ENCODE measurements around the gene CIRBP. TPM values are rescaled to one million over a fixed set of nuclear protein-coding genes. Genes with fewer than 3 reads are reported as not detected.

Gene CIRBP
- total RNA-seq, 1 experiment from 2014 or later, result 66.6 TPM

DNA sequence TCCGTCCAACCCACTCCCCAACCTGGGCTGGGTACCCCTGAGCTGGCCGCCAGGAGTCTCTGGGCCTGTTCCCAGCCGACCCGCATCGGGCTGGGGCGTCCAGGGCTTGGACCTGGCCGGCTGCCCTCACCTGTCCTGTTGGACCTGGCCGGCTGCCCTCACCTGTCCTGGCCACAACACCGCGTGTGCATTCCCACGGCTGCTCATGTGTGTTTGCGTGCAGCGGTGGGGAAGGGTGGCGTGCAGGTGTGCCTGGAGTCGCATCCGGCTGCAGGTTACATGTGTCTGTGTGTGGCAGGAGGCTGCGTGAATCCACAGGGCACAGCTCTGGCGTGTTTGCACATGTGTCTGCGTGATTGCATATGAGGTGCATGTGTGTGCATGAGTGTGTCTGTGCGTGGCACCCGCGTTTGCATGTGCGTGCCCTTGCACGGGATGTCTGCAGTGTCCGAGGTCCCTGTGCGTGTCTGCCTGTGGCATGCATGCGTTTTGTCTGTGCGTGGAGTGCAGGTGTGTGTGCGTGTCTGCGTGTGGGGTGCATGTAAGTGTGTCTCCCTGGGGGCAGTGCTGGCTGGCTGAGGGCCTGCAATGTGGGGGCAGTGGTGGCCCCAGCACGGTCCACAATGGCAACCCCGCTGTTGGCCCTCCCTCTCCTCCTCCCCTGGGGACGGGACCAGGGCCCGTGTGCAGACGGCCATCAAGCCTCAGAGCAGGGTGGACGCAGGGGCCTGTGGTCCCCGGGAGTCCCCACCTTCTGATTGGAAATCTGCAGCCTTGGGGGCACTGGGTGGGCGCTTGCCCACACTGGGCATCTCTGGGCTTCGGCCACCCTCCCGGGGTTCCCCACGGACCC lies 19.9 kb downstream of the CIRBP start:
- intact Hi-C loops (cut with micrococcal nuclease; ENCODE audit: unreplicated experiment), result no loop called here
- BruUV-seq (replicated peaks), result no TSS peak
- ChIA-PET CTCF (no interaction called here), POLR2A (no interaction called here)
- peaks cover 16% of the 10 kb centered on the region for H3K4me1 ChIP-seq (ENCODE audit: control insufficient read depth, insufficient read depth, low read length)
- no peak overlapping the region for H3K27ac ChIP-seq (ENCODE audit: low read length)
- DNase-seq (ENCODE audit: low read depth, low spot score) (no peak), ATAC-seq (no peak)
- H3K27me3 ChIP-seq (ENCODE audit: control insufficient read depth, insufficient read depth, low read length), result no peaks in the 10 kb centered on the region
- H3K36me3 ChIP-seq (ENCODE audit: control insufficient read depth, insufficient read depth, low read length), result no peaks in the 10 kb centered on the region
- no peaks in the 10 kb centered on the region for H3K9me3 ChIP-seq (ENCODE audit: control insufficient read depth, insufficient read depth, low read depth, low read length)
- no peak for TF ChIP-seq TCF7L2 (IDR thresholded peaks at IDR 0.05; ENCODE audit: low read depth, low read length)
- TF ChIP-seq CTCF (IDR thresholded peaks at IDR 0.05), result no peak
- no peak for TF ChIP-seq SIN3A (IDR thresholded peaks at IDR 0.05; ENCODE audit: borderline replicate concordance, insufficient read depth, low read depth, low read length)
- TF ChIP-seq, protein P1, sequence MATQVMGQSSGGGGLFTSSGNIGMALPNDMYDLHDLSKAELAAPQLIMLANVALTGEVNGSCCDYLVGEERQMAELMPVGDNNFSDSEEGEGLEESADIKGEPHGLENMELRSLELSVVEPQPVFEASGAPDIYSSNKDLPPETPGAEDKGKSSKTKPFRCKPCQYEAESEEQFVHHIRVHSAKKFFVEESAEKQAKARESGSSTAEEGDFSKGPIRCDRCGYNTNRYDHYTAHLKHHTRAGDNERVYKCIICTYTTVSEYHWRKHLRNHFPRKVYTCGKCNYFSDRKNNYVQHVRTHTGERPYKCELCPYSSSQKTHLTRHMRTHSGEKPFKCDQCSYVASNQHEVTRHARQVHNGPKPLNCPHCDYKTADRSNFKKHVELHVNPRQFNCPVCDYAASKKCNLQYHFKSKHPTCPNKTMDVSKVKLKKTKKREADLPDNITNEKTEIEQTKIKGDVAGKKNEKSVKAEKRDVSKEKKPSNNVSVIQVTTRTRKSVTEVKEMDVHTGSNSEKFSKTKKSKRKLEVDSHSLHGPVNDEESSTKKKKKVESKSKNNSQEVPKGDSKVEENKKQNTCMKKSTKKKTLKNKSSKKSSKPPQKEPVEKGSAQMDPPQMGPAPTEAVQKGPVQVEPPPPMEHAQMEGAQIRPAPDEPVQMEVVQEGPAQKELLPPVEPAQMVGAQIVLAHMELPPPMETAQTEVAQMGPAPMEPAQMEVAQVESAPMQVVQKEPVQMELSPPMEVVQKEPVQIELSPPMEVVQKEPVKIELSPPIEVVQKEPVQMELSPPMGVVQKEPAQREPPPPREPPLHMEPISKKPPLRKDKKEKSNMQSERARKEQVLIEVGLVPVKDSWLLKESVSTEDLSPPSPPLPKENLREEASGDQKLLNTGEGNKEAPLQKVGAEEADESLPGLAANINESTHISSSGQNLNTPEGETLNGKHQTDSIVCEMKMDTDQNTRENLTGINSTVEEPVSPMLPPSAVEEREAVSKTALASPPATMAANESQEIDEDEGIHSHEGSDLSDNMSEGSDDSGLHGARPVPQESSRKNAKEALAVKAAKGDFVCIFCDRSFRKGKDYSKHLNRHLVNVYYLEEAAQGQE (IDR thresholded peaks at IDR 0.05; ENCODE audit: insufficient read depth in 1 of 2, low read depth in 2 of 2, low read length in 1 of 2), result no peak
- no peak for TF ChIP-seq POLR2AphosphoS5 (IDR thresholded peaks at IDR 0.05; ENCODE audit: low read depth, low read length)
- in situ Hi-C loops (cut with HindIII; ENCODE audit: low pct_unique_long_range_greater_than_20kb, low sequenced_read_pairs), result no loop called here
- no peak overlapping the region for H3K4me3 ChIP-seq (ENCODE audit: low read depth in 2 of 2, low read length in 2 of 2)

DNA sequence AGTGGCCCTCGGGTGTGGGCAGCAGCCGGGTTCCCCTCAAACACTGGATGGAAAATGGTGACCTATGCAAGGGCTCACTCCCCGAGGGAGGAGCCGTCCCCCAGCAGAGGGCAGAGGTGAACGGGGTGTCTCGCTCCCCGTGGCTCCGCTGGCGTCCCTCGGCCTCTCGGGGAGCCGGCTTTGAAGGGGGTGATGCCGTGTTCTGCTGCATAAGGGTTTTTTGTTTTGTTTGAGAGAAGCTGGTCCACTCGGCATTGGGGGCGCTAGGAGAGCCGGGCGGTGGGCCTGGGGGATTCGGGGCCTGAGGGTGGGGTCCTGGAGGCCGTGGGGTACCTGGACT lies 20.5 kb downstream of the CIRBP start:
- DNase-seq (ENCODE audit: low read depth, low spot score), result no peak
- H3K27me3 ChIP-seq (ENCODE audit: control insufficient read depth, insufficient read depth, low read length), result no peaks in the 10 kb centered on the region
- BruUV-seq (replicated peaks), result no TSS peak
- ChIA-PET POLR2A (no interaction called here), CTCF (no interaction called here)
- intact Hi-C loops (cut with micrococcal nuclease; ENCODE audit: unreplicated experiment), result no loop called here
- no peak for TF ChIP-seq SIN3A (IDR thresholded peaks at IDR 0.05; ENCODE audit: borderline replicate concordance, insufficient read depth, low read depth, low read length)
- no peak for TF ChIP-seq TCF7L2 (IDR thresholded peaks at IDR 0.05; ENCODE audit: low read depth, low read length)
- no peak for TF ChIP-seq POLR2AphosphoS5 (IDR thresholded peaks at IDR 0.05; ENCODE audit: low read depth, low read length)
- TF ChIP-seq CTCF (IDR thresholded peaks at IDR 0.05), result no peak
- TF ChIP-seq, protein P1 (IDR thresholded peaks at IDR 0.05; ENCODE audit: insufficient read depth in 1 of 2, low read depth in 2 of 2, low read length in 1 of 2), result no peak
- no peak overlapping the region for H3K27ac ChIP-seq (ENCODE audit: low read length)
- H3K36me3 ChIP-seq (ENCODE audit: control insufficient read depth, insufficient read depth, low read length), result no peaks in the 10 kb centered on the region
- in situ Hi-C loops (cut with HindIII; ENCODE audit: low pct_unique_long_range_greater_than_20kb, low sequenced_read_pairs), result no loop called here
- H3K4me1 ChIP-seq (ENCODE audit: control insufficient read depth, insufficient read depth, low read length), result peaks cover 16% of the 10 kb centered on the region
- no peaks in the 10 kb centered on the region for H3K9me3 ChIP-seq (ENCODE audit: control insufficient read depth, insufficient read depth, low read depth, low read length)
- ATAC-seq, result no peak
- no peak overlapping the region for H3K4me3 ChIP-seq (ENCODE audit: low read depth in 2 of 2, low read length in 2 of 2)

All from Panc1 (cell line).